HCT116 (cell line): ENCODE measurements around the gene SYDE1.

Experiments used
- SIN3A ChIP-seq: IDR thresholded peaks from 2 replicates; pipeline ENCODE4 v1.6.1; 2012; ENCODE audit warnings: low read depth
- TCF7L2 ChIP-seq: IDR thresholded peaks from 2 replicates; pipeline ENCODE4 v1.7.0; 2011; ENCODE audit warnings: borderline replicate concordance, inconsistent platforms; ENCODE audit not compliant: insufficient read depth, insufficient read length; ENCODE audit errors: extremely low read depth
- TF ChIP-seq, protein P1 (sequence below): IDR thresholded peaks from 2 replicates; pipeline ENCODE4 v1.6.1; 2012; ENCODE audit warnings: low read depth
- TF ChIP-seq, protein P2 (sequence below), 3 experiments: fragments of 200-600 bp in 1 of 3; sonication (generic) in 1 of 3; IDR thresholded peaks in 2 of 3; conservative IDR thresholded peaks in 1 of 3; 2 replicates each; pipeline ENCODE4 v1.5.1; 2012 to 2017; ENCODE audit warnings: low read depth in 2 of 3, low read length in 2 of 3, antibody characterized with exemption in 1 of 3, borderline replicate concordance in 1 of 3, control low read depth in 1 of 3, mild to moderate bottlenecking in 1 of 3, mixed read lengths in 1 of 3, mixed run types in 1 of 3, moderate library complexity in 1 of 3; ENCODE audit not compliant: insufficient read depth in 1 of 3

DNA sequence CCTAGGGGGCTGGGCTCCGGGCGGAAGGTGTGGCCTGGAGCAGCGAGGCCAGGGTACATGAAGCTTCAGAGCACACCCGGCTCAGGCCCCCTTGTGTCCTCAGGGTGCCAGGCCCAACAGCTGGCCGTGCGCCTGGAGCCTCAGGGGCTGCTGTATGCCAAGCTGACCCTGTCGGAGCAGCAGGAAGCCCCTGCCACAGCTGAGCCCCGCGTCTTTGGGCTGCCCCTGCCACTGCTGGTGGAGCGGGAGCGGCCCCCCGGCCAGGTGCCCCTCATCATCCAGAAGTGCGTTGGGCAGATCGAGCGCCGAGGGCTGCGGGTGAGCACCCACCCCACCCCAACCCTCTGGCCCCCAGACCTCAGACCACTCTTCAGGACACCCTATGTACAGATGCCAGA is 3.2 kb downstream of the SYDE1 start:
- TF ChIP-seq, protein P1, sequence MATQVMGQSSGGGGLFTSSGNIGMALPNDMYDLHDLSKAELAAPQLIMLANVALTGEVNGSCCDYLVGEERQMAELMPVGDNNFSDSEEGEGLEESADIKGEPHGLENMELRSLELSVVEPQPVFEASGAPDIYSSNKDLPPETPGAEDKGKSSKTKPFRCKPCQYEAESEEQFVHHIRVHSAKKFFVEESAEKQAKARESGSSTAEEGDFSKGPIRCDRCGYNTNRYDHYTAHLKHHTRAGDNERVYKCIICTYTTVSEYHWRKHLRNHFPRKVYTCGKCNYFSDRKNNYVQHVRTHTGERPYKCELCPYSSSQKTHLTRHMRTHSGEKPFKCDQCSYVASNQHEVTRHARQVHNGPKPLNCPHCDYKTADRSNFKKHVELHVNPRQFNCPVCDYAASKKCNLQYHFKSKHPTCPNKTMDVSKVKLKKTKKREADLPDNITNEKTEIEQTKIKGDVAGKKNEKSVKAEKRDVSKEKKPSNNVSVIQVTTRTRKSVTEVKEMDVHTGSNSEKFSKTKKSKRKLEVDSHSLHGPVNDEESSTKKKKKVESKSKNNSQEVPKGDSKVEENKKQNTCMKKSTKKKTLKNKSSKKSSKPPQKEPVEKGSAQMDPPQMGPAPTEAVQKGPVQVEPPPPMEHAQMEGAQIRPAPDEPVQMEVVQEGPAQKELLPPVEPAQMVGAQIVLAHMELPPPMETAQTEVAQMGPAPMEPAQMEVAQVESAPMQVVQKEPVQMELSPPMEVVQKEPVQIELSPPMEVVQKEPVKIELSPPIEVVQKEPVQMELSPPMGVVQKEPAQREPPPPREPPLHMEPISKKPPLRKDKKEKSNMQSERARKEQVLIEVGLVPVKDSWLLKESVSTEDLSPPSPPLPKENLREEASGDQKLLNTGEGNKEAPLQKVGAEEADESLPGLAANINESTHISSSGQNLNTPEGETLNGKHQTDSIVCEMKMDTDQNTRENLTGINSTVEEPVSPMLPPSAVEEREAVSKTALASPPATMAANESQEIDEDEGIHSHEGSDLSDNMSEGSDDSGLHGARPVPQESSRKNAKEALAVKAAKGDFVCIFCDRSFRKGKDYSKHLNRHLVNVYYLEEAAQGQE: no peak
- TF ChIP-seq, protein P2, sequence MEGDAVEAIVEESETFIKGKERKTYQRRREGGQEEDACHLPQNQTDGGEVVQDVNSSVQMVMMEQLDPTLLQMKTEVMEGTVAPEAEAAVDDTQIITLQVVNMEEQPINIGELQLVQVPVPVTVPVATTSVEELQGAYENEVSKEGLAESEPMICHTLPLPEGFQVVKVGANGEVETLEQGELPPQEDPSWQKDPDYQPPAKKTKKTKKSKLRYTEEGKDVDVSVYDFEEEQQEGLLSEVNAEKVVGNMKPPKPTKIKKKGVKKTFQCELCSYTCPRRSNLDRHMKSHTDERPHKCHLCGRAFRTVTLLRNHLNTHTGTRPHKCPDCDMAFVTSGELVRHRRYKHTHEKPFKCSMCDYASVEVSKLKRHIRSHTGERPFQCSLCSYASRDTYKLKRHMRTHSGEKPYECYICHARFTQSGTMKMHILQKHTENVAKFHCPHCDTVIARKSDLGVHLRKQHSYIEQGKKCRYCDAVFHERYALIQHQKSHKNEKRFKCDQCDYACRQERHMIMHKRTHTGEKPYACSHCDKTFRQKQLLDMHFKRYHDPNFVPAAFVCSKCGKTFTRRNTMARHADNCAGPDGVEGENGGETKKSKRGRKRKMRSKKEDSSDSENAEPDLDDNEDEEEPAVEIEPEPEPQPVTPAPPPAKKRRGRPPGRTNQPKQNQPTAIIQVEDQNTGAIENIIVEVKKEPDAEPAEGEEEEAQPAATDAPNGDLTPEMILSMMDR (IDR thresholded peaks at IDR 0.05 in 2 of 3, conservative IDR thresholded peaks at IDR 0.05 in 1 of 3; ENCODE audit: borderline replicate concordance in 1 of 3, insufficient read depth in 1 of 3, low read depth in 2 of 3, low read length in 2 of 3): no peak
- TF ChIP-seq TCF7L2 (no peak), SIN3A (no peak)
